Kidney (tissue), 14 donors: ENCODE data around the gene GRB10. TPM values are rescaled to one million over a fixed set of nuclear protein-coding genes. Genes with fewer than 3 reads are reported as not detected.
A peak's percentile ranks its signal among the peaks of the same experiment; 100 is the strongest.

Experiments
- DNase-seq, 5 donors: peaks; one replicate each; pipeline ENCODE4 v3.0.0-alpha.2; 2013 to 2020
- FAIRE-seq: peaks from 2 replicates; lab custom pipeline; 2012; peaks lifted over from hg19 to GRCh38; lab: Jason Lieb, UNC
- H3K27ac ChIP-seq, 2 donors: one replicate each; pipeline ENCODE4 v1.7.0; 2013; ENCODE audit warnings: low read depth in 2 of 2, low read length in 2 of 2, inconsistent platforms in 1 of 2
- H3K27me3 ChIP-seq: one replicate; pipeline ENCODE4 v1.7.1; 2013; ENCODE audit warnings: low read length, inconsistent platforms; ENCODE audit not compliant: control insufficient read depth, insufficient read depth
- H3K36me3 ChIP-seq, 3 donors: one replicate each; pipeline versions ENCODE4 v1.7.0 to v1.7.1; 2013; ENCODE audit warnings: low read length in 3 of 3, control low read depth in 1 of 3, inconsistent platforms in 1 of 3; ENCODE audit not compliant: insufficient read depth in 3 of 3, control insufficient read depth in 2 of 3
- H3K4me1 ChIP-seq, 3 donors: one replicate each; pipeline versions ENCODE4 v1.7.0 to v1.7.1; 2013; ENCODE audit warnings: low read length in 3 of 3, inconsistent platforms in 1 of 3, low read depth in 1 of 3; ENCODE audit not compliant: control insufficient read depth in 2 of 3, insufficient read depth in 2 of 3
- H3K4me3 ChIP-seq, 3 donors: one replicate each; pipeline versions ENCODE4 v1.7.0 to v1.8.1; 2013; ENCODE audit warnings: low read length in 3 of 3, control low read depth in 1 of 3, inconsistent platforms in 1 of 3
- H3K9ac ChIP-seq, 3 donors: one replicate each; pipeline versions ENCODE4 v1.7.0 to v1.7.1; 2013; ENCODE audit warnings: low read length in 3 of 3, control low read depth in 1 of 3, inconsistent platforms in 1 of 3
- H3K9me3 ChIP-seq, 3 donors: one replicate each; pipeline versions ENCODE4 v1.7.0 to v1.7.1; 2013; ENCODE audit warnings: low read length in 3 of 3, control low read depth in 1 of 3, inconsistent platforms in 1 of 3; ENCODE audit not compliant: control insufficient read depth in 2 of 3, insufficient read depth in 1 of 3
- CTCF ChIP-seq: IDR thresholded peaks from 3 replicates; pipeline ENCODE4 v1.5.1; 2012; ENCODE audit warnings: mild to moderate bottlenecking, moderate library complexity, borderline replicate concordance; ENCODE audit not compliant: insufficient read depth; ENCODE audit errors: extremely low read depth
- intact Hi-C: fragments of 100-400 bp; cut with DNase I; formaldehyde crosslinking; loops from one replicate; pipeline ENCODE4 v1.11.1; 2022
- polyA plus RNA-seq: library from polyadenylated mRNA; stranded (reverse); fragments of 350-450 nt; fragmentation: Illumina TruSeq; extraction: RNeasy Lipid Tissue Mini Kit (QIAGEN cat#74804); gene quantifications from one replicate; pipeline ENCODE4 v1.2.3, GENCODE V29; 2014; ENCODE audit warnings: low read depth, low replicate concordance; ENCODE audit not compliant: insufficient read depth
- total RNA-seq: library from RNA; stranded (reverse); fragmentation: NEBNext Ultra II Directional; extraction: Animal tissue kit (Norgen Biotek cat#: 25700); gene quantifications from one replicate; pipeline ENCODE4 v1.2.1, GENCODE V29; 2021
- donor health status: control.
- donor health status: control.
- donor health status: control.
- donor health status: control.
- donor health status: control.
- donor health status: DM: yes; HTN: yes; CAD: no.
- donor health status: Normal renal cell carcinoma (clear cell type).

GRB10 gene
- total and polyA plus RNA-seq, 2 donors from 2014 or later, result 32.3 to 57.8 TPM

- H3K27me3 ChIP-seq, result no peaks in the 10 kb centered on the region
- DNase-seq (no peak), FAIRE-seq (no peak)
- intact Hi-C loops, result no loop called here
- peaks cover 0 to 52% (median 40%) of the 10 kb centered on the region in 3 donors for H3K4me1 ChIP-seq
- no peak for TF ChIP-seq CTCF
- peaks cover 0 to 17% (median 7%) of the 10 kb centered on the region in 3 donors for H3K36me3 ChIP-seq
- H3K9me3 ChIP-seq, result no peaks in the 10 kb centered on the region
- no peak overlapping the region for H3K27ac ChIP-seq
- H3K9ac ChIP-seq, result no peak overlapping the region
- no peak overlapping the region for H3K4me3 ChIP-seq
Measured at GRCh38 chr7:50663396-50664102, 119.1 kb downstream of the GRB10 start.

- H3K27ac ChIP-seq, result no peak overlapping the region
- DNase-seq (no peak), FAIRE-seq (no peak)
- intact Hi-C loops, result no loop called here
- peaks cover 0 to 22% (median 7%) of the 10 kb centered on the region in 3 donors for H3K36me3 ChIP-seq
- H3K27me3 ChIP-seq, result no peaks in the 10 kb centered on the region
- no peak overlapping the region for H3K9ac ChIP-seq
- no peak overlapping the region for H3K4me3 ChIP-seq
- peaks cover 0 to 51% (median 40%) of the 10 kb centered on the region in 3 donors for H3K4me1 ChIP-seq
- no peak for TF ChIP-seq CTCF
- no peaks in the 10 kb centered on the region for H3K9me3 ChIP-seq
Measured at GRCh38 chr7:50662996-50663395, 119.7 kb downstream of the GRB10 start.

- TF ChIP-seq CTCF, result no peak
- Histone ChIP-seq H3K9me3 (no peaks in the 10 kb centered on the region), H3K4me3 (no peak overlapping the region), H3K9ac (peak overlapping the region in 1 of 3 donors; percentile 6), H3K27ac (no peak overlapping the region), H3K36me3 (peaks cover 0 to 22% (median 7%) of the 10 kb centered on the region in 3 donors), H3K27me3 (no peaks in the 10 kb centered on the region), H3K4me1 (peaks cover 0 to 50% (median 39%) of the 10 kb centered on the region in 3 donors)
- no peak for DNase-seq
- intact Hi-C loops, result no loop called here
- no peak for FAIRE-seq
Measured at GRCh38 chr7:50662041-50662694, 120.5 kb downstream of the GRB10 start.
